CD14-positive monocyte (primary cell): ENCODE data around the gene CSNK1G3. TPM values are rescaled to one million over a fixed set of nuclear protein-coding genes. Genes with fewer than 3 reads are reported as not detected.

Experiments
- DNase-seq, 3 donors: peaks; one replicate each; pipeline ENCODE4 v3.0.0-alpha.2; 2011 to 2022
- H2AFZ ChIP-seq: 2 replicates; pipeline ENCODE4 v1.6.0; 2012; ENCODE audit warnings: mild to moderate bottlenecking, low read depth, low read length, inconsistent platforms; ENCODE audit not compliant: insufficient read depth, poor library complexity, severe bottlenecking
- H3K27ac ChIP-seq, 2 donors: 1 replicate in 1 of 2; 2 replicates in 1 of 2; pipeline ENCODE4 v1.5.1; 2012 to 2013; ENCODE audit warnings: low read length in 2 of 2, control low read depth in 1 of 2, inconsistent platforms in 1 of 2, low read depth in 1 of 2, mild to moderate bottlenecking in 1 of 2
- H3K27me3 ChIP-seq, 2 donors: one replicate each; pipeline versions ENCODE4 v1.6.0 to v1.6.1; 2011 to 2013; ENCODE audit warnings: low read length in 2 of 2; ENCODE audit not compliant: control insufficient read depth in 2 of 2, insufficient read depth in 2 of 2
- H3K36me3 ChIP-seq, 2 donors: replicated peaks in 1 of 2; 1 replicate in 1 of 2; 2 replicates in 1 of 2; pipeline versions ENCODE4 v1.5.1 to v1.6.1; 2012 to 2013; ENCODE audit warnings: low read length in 2 of 2, control low read depth in 1 of 2, inconsistent platforms in 1 of 2, mild to moderate bottlenecking in 1 of 2; ENCODE audit not compliant: insufficient read depth in 2 of 2, control insufficient read depth in 1 of 2
- H3K4me1 ChIP-seq, 2 donors: 1 replicate in 1 of 2; 2 replicates in 1 of 2; pipeline versions ENCODE4 v1.5.1 to v1.6.1; 2012 to 2013; ENCODE audit warnings: low read length in 2 of 2, control low read depth in 1 of 2, inconsistent platforms in 1 of 2, mild to moderate bottlenecking in 1 of 2, moderate library complexity in 1 of 2; ENCODE audit not compliant: insufficient read depth in 2 of 2, control insufficient read depth in 1 of 2
- H3K4me2 ChIP-seq: replicated peaks from 2 replicates; pipeline ENCODE3; 2012; ENCODE audit warnings: low read length, moderate library complexity, mild to moderate bottlenecking; ENCODE audit not compliant: poor library complexity, severe bottlenecking; ENCODE audit errors: extremely low read depth
- H3K4me3 ChIP-seq, 3 experiments: fragments of 200-600 bp in 1 of 3; sonication (generic) in 1 of 3; replicated peaks in 1 of 3; 1 replicate in 2 of 3; 2 replicates in 1 of 3; pipeline ENCODE4 v1.5.1; 2011 to 2013; ENCODE audit warnings: low read length in 3 of 3, mild to moderate bottlenecking in 3 of 3, control low read depth in 2 of 3, low read depth in 2 of 3, inconsistent platforms in 1 of 3, moderate library complexity in 1 of 3
- H3K79me2 ChIP-seq: 2 replicates; pipeline ENCODE4 v1.6.0; 2012; ENCODE audit warnings: mild to moderate bottlenecking, control low read depth, inconsistent platforms, low read length, moderate library complexity; ENCODE audit not compliant: insufficient read depth
- H3K9ac ChIP-seq: 2 replicates; pipeline ENCODE4 v1.6.0; 2017; ENCODE audit warnings: low read length, mild to moderate bottlenecking; ENCODE audit not compliant: insufficient read depth, poor library complexity, severe bottlenecking
- H3K9me3 ChIP-seq, 2 donors: replicated peaks in 1 of 2; 1 replicate in 1 of 2; 2 replicates in 1 of 2; pipeline versions ENCODE4 v1.5.1 to v1.6.1; 2012 to 2013; ENCODE audit warnings: low read length in 2 of 2, control low read depth in 1 of 2; ENCODE audit not compliant: control insufficient read depth in 1 of 2, insufficient read depth in 1 of 2
- H4K20me1 ChIP-seq: 2 replicates; pipeline ENCODE4 v1.6.0; 2012; ENCODE audit warnings: mild to moderate bottlenecking, low read length, control low read depth, moderate library complexity; ENCODE audit not compliant: insufficient read depth
- H3K27ac Mint-ChIP-seq, 7 donors: one replicate each; pipeline ENCODE4 v1.8.0; 2020; ENCODE audit warnings: mild to moderate bottlenecking in 7 of 7, mixed read lengths in 7 of 7, moderate library complexity in 6 of 7, inconsistent platforms in 2 of 7
- H3K27me3 Mint-ChIP-seq, 3 donors: one replicate each; pipeline ENCODE4 v1.8.0; 2021 to 2022; ENCODE audit warnings: low read depth in 3 of 3, mild to moderate bottlenecking in 3 of 3, mixed read lengths in 3 of 3, moderate library complexity in 3 of 3, inconsistent platforms in 1 of 3
- H3K36me3 Mint-ChIP-seq, 2 donors: one replicate each; pipeline ENCODE4 v1.8.0; 2020; ENCODE audit warnings: mixed read lengths in 2 of 2, inconsistent platforms in 1 of 2, mild to moderate bottlenecking in 1 of 2
- H3K4me1 Mint-ChIP-seq: one replicate; pipeline ENCODE4 v1.8.0; 2020; ENCODE audit warnings: mild to moderate bottlenecking, mixed read lengths
- H3K4me3 Mint-ChIP-seq, 2 donors: one replicate each; pipeline ENCODE4 v1.8.0; 2020; ENCODE audit warnings: mild to moderate bottlenecking in 2 of 2, mixed read lengths in 2 of 2, moderate library complexity in 1 of 2
- H3K9me3 Mint-ChIP-seq, 7 donors: one replicate each; pipeline ENCODE4 v1.8.0; 2020 to 2022; ENCODE audit warnings: mixed read lengths in 7 of 7, mild to moderate bottlenecking in 6 of 7, moderate library complexity in 6 of 7, inconsistent platforms in 2 of 7
- CTCF ChIP-seq: fragments of 200-600 bp; IDR thresholded peaks from one replicate; pipeline ENCODE4 v1.8.0; 2022; ENCODE audit warnings: antibody characterized with exemption, mild to moderate bottlenecking
- WGBS: methylation state at CpG from one replicate; pipeline ENCODE4 v1.1.5; 2013; ENCODE audit warnings: missing lambda C conversion rate; ENCODE audit not compliant: insufficient coverage; 5-methylcytosine and 5-hydroxymethylcytosine counted together
- intact Hi-C, 2 donors: fragments of 100-400 bp; cut with micrococcal nuclease; formaldehyde crosslinking; loops; one replicate each; pipeline versions ENCODE4 v1.15.0 to v1.15.1; 2023
- polyA plus RNA-seq, 3 donors: library from polyadenylated mRNA; depleted of rRNA in 1 of 3; unstranded in 2 of 3; stranded (reverse) in 1 of 3; fragments of 300-500 nt in 2 of 3; fragments of >200 nt in 1 of 3; fragmentation: Illumina TruSeq in 2 of 3; gene quantifications; 1 replicate in 2 of 3; 2 replicates in 1 of 3; pipeline ENCODE4 v1.2.3, GENCODE V29; 2012 to 2021

The CSNK1G3 gene
- polyA plus RNA-seq, 3 donors: 10.8 to 22.3 (median 17.1) TPM

- Histone ChIP-seq H3K4me3 (no peak overlapping the region), H4K20me1 (peaks cover 79% of the 10 kb centered on the region), H3K27ac (no peak overlapping the region), H3K27me3 (no peaks in the 10 kb centered on the region), H3K36me3 (no peaks in the 10 kb centered on the region), H3K79me2 (peaks cover 73% of the 10 kb centered on the region), H3K9ac (no peak overlapping the region), H2AFZ (no peak overlapping the region), H3K4me2 (no peak overlapping the region), H3K4me1 (peaks cover 0 to 2% of the 10 kb centered on the region in 2 donors), H3K9me3 (no peaks in the 10 kb centered on the region)
- TF ChIP-seq CTCF: no peak
- H3K4me3 Mint-ChIP-seq: no peak overlapping the region
- H3K9me3 Mint-ChIP-seq: no peaks in the 10 kb centered on the region
- H3K36me3 Mint-ChIP-seq: no peaks in the 10 kb centered on the region
- no peak overlapping the region for H3K27ac Mint-ChIP-seq
- no peaks in the 10 kb centered on the region for H3K27me3 Mint-ChIP-seq
- no CpG with 5 or more reads among the region's 3 CpGs for WGBS
- H3K4me1 Mint-ChIP-seq: peaks cover 15% of the 10 kb centered on the region
- no peak for DNase-seq
- intact Hi-C loops: no loop called here
Measured at GRCh38 chr5:123530728-123531127, 18.8 kb downstream of the CSNK1G3 start.

- Histone ChIP-seq H3K9ac (no peak overlapping the region), H3K4me3 (no peak overlapping the region), H3K4me2 (no peak overlapping the region), H4K20me1 (peaks cover 76% of the 10 kb centered on the region), H3K79me2 (peaks cover 78% of the 10 kb centered on the region), H2AFZ (no peak overlapping the region), H3K36me3 (no peaks in the 10 kb centered on the region), H3K27me3 (no peaks in the 10 kb centered on the region), H3K4me1 (peaks cover 0 to 4% of the 10 kb centered on the region in 2 donors), H3K9me3 (no peaks in the 10 kb centered on the region), H3K27ac (no peak overlapping the region)
- no peak for DNase-seq
- no peak for TF ChIP-seq CTCF
- Mint-ChIP-seq H3K27me3 (no peaks in the 10 kb centered on the region), H3K9me3 (no peaks in the 10 kb centered on the region), H3K4me3 (no peak overlapping the region), H3K36me3 (no peaks in the 10 kb centered on the region), H3K27ac (peak overlapping the region in 2 of 7 donors; percentile 62 to 65), H3K4me1 (peaks cover 7% of the 10 kb centered on the region)
- WGBS: no CpG with 5 or more reads among the region's 1 CpG
- intact Hi-C loops: no loop called here
Measured at GRCh38 chr5:123535648-123536047, 23.7 kb downstream of the CSNK1G3 start.
